Measurements from ENCODE around the gene GALNT9. TPM values are rescaled to one million over a fixed set of nuclear protein-coding genes. Genes with fewer than 3 reads are reported as not detected.
"Not testable (repeated sequence)": the region's sequence is repeated elsewhere in the genome, so short reads cannot be mapped to it uniquely, and the experiment has no call there.

Gene GALNT9
- polyA plus RNA-seq, 1 donor from 2014 or later, result 13.5 TPM

DNA sequence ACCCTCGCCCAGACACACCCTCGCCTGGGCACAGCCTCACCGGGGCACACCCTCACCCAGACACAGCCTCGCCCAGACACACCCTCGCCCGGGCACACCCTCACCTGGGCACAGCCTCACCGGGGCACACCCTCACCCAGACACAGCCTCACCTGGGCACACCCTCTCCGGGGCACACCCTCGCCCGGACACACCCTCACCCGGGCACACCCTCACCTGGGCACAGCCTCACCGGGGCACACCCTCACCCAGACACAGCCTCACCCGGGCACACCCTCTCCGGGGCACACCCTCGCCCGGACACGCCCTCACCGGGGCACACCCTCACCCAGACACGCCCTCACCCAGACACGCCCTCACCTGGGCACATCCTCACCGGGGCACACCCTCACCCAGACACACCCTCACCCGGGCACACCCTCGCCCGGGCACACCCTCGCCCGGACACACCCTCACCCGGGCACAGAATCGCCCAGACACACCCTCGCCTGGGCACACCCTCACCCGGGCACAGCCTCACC is 25.5 kb downstream of the GALNT9 start:
- not testable (repeated sequence) for H3K9me3 ChIP-seq (ENCODE audit: low read length); H3K27ac ChIP-seq (ENCODE audit: low read length); H3K36me3 ChIP-seq (ENCODE audit: insufficient read depth, low read length); H3K4me2 ChIP-seq (ENCODE audit: low read length); H3K4me3 ChIP-seq (ENCODE audit: low read length); H3K27me3 ChIP-seq (ENCODE audit: insufficient read depth, low read depth, low read length); H3K9ac ChIP-seq (ENCODE audit: low read length); H3F3A ChIP-seq (ENCODE audit: insufficient read depth, low read length, poor library complexity, severe bottlenecking); H2AFZ ChIP-seq (ENCODE audit: low read depth, low read length); H3K9me2 ChIP-seq (ENCODE audit: insufficient read depth, low read length); H4K20me1 ChIP-seq (ENCODE audit: insufficient read depth); H3K79me2 ChIP-seq (replicated peaks; ENCODE audit: insufficient read depth, low read length)

DNA sequence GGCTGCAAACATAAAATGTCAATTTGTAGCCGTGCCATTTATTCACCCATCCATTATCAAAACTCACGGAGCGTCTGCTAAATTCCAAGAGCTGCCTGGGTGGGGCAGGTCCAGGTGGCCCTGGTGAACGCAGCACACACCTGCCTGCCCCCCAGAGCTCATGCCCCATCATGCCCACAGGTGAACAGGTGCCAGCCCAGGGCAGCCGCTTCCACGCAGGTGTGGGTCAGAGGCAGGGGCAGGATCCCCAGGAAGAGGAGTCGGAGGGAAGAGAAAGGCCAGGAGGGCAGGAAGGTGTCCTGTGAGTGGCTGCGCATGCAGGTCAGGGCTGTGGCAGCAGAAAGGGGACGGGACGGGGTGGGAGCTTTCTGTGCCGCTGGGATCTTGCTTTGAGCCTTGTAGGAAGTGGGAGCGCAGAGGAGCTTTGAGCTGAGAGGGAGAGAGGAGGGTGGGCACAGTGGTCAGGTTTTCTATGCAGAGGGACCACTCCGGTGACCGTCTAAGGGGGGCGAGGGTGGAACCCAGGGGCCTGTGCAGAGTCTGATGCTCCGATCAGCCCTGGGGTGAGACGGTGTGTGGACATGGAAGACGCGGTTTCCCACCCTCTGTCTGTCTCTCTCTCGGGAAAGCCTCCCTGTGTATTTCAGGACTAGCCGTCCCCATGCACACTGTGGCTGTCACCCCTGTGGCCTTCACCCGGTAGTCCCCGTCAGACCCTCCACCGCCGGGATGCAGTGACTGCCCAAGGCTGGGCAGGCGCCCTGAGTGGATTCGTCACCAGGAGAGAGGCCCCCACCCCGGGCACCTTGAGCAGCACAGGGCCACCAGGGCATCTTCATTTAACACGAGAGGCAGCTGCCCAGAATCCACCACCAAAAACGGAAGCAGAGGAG is 26.7 kb downstream of the GALNT9 start:
- Histone ChIP-seq H3K9ac (ENCODE audit: low read length) (no peak overlapping the region), H2AFZ (ENCODE audit: low read depth, low read length) (no peak overlapping the region), H3K9me3 (ENCODE audit: low read length) (no peaks in the 10 kb centered on the region), H3K79me2 (replicated peaks; ENCODE audit: insufficient read depth, low read length) (no peaks in the 10 kb centered on the region), H3K4me2 (ENCODE audit: low read length) (no peak overlapping the region), H3K36me3 (ENCODE audit: insufficient read depth, low read length) (no peaks in the 10 kb centered on the region), H3K27me3 (ENCODE audit: insufficient read depth, low read depth, low read length) (no peaks in the 10 kb centered on the region), H3K4me3 (ENCODE audit: low read length) (no peak overlapping the region), H4K20me1 (ENCODE audit: insufficient read depth) (no peaks in the 10 kb centered on the region), H3F3A (ENCODE audit: insufficient read depth, low read length, poor library complexity, severe bottlenecking) (no peaks in the 10 kb centered on the region), H3K27ac (ENCODE audit: low read length) (no peak overlapping the region), H3K9me2 (ENCODE audit: insufficient read depth, low read length) (no peaks in the 10 kb centered on the region)
- TF ChIP-seq POLR2AphosphoS5 (IDR thresholded peaks at IDR 0.05) (no peak), MXI1 (conservative IDR thresholded peaks at IDR 0.05; ENCODE audit: poor library complexity, severe bottlenecking) (no peak), TAF1 (IDR thresholded peaks at IDR 0.05; ENCODE audit: low read depth) (no peak)
- TF ChIP-seq, protein P1, sequence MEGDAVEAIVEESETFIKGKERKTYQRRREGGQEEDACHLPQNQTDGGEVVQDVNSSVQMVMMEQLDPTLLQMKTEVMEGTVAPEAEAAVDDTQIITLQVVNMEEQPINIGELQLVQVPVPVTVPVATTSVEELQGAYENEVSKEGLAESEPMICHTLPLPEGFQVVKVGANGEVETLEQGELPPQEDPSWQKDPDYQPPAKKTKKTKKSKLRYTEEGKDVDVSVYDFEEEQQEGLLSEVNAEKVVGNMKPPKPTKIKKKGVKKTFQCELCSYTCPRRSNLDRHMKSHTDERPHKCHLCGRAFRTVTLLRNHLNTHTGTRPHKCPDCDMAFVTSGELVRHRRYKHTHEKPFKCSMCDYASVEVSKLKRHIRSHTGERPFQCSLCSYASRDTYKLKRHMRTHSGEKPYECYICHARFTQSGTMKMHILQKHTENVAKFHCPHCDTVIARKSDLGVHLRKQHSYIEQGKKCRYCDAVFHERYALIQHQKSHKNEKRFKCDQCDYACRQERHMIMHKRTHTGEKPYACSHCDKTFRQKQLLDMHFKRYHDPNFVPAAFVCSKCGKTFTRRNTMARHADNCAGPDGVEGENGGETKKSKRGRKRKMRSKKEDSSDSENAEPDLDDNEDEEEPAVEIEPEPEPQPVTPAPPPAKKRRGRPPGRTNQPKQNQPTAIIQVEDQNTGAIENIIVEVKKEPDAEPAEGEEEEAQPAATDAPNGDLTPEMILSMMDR (IDR thresholded peaks at IDR 0.05; ENCODE audit: poor library complexity, severe bottlenecking), result no peak

DNA sequence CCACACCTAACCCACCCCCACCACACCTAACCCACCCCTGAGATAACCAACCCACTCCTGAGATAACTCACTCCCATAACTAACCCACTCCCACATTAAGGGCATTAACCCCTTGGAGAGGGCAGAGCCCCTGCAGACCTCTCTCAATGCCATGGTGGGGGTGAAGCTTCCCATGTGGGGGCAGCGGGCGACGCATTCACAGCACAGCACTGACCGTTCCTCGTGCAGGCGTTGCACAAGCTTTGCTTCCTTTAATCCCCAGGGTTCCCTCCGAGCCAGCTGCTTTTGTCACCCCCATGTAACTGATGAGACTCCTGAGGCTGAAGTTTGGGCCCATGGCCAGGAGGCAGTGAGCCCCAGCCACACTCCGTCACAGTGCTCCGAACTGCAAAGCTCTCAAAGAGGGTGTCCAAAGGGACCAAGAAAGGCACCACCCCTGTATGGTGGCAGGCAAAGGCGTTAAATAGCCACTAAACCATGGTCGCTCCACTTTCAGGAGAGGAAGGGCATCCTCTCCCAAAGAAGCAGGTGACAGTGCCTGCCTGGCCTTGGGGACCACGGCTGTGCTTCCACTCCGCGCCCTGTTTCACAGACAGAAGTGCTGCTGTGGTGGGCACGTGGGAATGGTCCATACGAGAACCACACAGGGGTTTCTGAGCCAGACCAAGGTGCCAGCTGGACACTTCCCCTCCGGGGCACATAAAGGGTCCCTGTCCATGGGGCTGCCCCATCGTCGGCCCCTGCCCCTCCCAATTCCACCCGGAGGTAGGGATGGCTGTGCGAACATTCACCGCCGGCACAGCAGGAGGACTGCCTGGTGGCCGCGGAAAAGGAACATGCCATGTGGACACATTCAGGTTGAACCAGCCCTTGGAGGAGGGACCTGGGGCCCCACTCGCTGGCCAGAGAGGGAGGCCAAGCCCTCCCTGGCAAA is 28.3 kb downstream of the GALNT9 start:
- no peak overlapping the region for H3K4me3 ChIP-seq (ENCODE audit: low read length)
- TF ChIP-seq, protein P1 (IDR thresholded peaks at IDR 0.05; ENCODE audit: poor library complexity, severe bottlenecking), result no peak
- TF ChIP-seq TAF1 (IDR thresholded peaks at IDR 0.05; ENCODE audit: low read depth) (no peak), EZH2 (IDR thresholded peaks at IDR 0.05; ENCODE audit: borderline replicate concordance, insufficient read depth, low read length, poor library complexity, severe bottlenecking) (no peak), POLR2AphosphoS5 (IDR thresholded peaks at IDR 0.05) (no peak), RAD21 (conservative IDR thresholded peaks at IDR 0.05) (no peak)

More for the DNA sequence above, 28.3 kb downstream of the GALNT9 start:
- Histone ChIP-seq H3K79me2 (replicated peaks; ENCODE audit: insufficient read depth, low read length) (no peaks in the 10 kb centered on the region), H3K9ac (ENCODE audit: low read length) (no peak overlapping the region), H2AFZ (ENCODE audit: low read depth, low read length) (no peak overlapping the region), H3K27me3 (ENCODE audit: insufficient read depth, low read depth, low read length) (no peaks in the 10 kb centered on the region), H3F3A (ENCODE audit: insufficient read depth, low read length, poor library complexity, severe bottlenecking) (no peaks in the 10 kb centered on the region), H4K20me1 (ENCODE audit: insufficient read depth) (no peaks in the 10 kb centered on the region), H3K27ac (ENCODE audit: low read length) (no peak overlapping the region), H3K9me2 (ENCODE audit: insufficient read depth, low read length) (no peaks in the 10 kb centered on the region), H3K36me3 (ENCODE audit: insufficient read depth, low read length) (no peaks in the 10 kb centered on the region), H3K9me3 (ENCODE audit: low read length) (no peaks in the 10 kb centered on the region), H3K4me2 (ENCODE audit: low read length) (no peak overlapping the region)
